Hematopoietic multipotent progenitor cell treated with erythropoietin and hydrocortisone succinate and interleukin-3 and kit ligand, for 8 days (in vitro differentiated cells): Measurements from ENCODE around the gene KIF13A.
"Not testable (repeated sequence)": the region's sequence is repeated elsewhere in the genome, so short reads cannot be mapped to it uniquely, and the experiment has no call there.

Experiments
- DNase-seq: peaks from one replicate; pipeline ENCODE4 v3.0.0-alpha.2; 2015

Gene KIF13A

GRCh38 chr6:17987447-17987696, at the start of gene KIF13A:
KIF13A (minus strand) TSS chr6:17987635; CDS start chr6:17987463, 172 bp downstream.
- DNase-seq: peak; percentile 30

- peak; percentile 72 for DNase-seq
Observed at GRCh38 chr6:18036781-18037180, 49.3 kb upstream of the KIF13A start.

- no peak for DNase-seq
Observed at GRCh38 chr6:18035330-18035854, 48.0 kb upstream of the KIF13A start.

DNA sequence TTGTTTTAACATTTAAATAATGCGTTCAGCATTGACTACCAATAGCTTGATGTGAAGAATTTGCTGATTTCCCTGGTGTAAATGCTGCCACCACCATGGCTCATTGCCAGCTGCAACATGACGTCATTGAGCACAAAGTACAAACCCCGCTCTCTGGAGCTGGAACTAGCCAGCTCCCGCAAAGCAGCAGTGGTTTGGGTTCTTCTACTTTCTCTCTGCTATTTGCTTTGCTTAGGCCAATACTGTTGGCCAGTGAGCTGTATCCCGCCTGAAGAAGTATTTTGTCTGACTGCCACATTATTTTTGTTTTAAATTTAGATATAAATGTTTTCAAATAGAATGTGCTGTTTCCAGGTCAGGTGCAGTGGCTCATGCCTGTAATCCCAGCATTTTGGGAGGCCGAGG, 47.4 kb upstream of the KIF13A start:
- peak; percentile 69 for DNase-seq

- no peak for DNase-seq
Observed at GRCh38 chr6:18031680-18032256, 44.3 kb upstream of the KIF13A start.

DNA sequence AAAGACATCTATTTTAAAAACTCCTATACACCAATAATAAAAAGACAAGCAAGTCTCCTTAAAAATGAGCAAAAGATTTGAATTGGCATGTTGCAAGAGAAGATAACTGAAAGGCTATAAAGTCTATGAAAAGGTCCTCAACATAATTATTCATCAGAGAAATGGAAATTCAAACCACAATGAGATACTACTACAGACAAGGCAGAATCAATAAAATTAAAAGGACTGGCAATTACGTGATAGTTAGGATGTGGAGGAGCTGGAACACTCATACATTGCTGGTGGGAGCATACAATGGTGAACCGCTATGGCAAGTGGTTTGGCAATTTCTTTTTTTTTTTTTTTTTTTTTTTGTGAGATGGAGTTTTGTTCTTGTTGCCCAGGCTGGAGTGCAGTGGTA, 43.8 kb upstream of the KIF13A start:
- no peak for DNase-seq

DNA sequence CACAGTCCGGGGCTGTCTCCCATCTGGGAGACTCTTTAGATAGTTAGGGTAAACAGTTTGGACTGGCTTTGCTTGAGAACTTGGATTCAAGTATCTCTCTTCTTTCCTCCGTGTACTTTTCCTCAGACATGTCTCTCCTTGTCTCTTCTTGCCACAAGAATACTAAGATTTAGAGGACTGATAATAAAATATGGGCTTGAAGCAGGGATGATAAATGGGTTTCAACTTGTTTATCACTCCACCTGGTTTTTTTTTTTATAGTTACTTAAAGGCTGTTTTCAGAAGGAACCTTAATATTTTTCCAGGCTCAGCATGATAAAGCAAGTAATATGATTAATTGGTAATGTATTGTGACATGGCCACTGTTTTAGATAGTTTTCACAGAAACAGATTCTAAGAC, 40.9 kb upstream of the KIF13A start:
- no peak for DNase-seq

DNA sequence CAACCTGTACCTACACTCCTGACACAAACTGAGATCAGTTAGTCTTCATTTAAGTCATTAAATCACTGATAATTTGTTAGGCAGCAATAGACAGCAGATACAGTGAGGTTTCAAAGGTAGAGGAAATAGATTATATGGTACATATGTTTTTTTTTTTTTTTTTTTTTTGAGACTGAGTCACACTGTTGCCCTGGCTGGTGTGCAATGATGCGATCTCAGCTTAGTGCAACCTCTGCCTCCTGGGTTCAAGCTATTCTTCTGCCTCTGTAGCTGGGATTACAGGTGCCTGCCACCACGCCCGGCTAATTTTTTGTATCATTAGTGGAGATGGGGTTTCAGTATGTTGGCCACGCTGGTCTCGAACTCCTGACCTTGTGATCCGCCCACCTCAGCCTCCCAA, 38.2 kb upstream of the KIF13A start:
- DNase-seq: no peak

- DNase-seq: no peak
Observed at GRCh38 chr6:18024876-18025275, 37.4 kb upstream of the KIF13A start.

GRCh38 chr6:18023891-18024290, 36.5 kb upstream of the KIF13A start:
- no peak for DNase-seq

- DNase-seq: no peak
Observed at GRCh38 chr6:18022398-18023231, 35.2 kb upstream of the KIF13A start.

DNA sequence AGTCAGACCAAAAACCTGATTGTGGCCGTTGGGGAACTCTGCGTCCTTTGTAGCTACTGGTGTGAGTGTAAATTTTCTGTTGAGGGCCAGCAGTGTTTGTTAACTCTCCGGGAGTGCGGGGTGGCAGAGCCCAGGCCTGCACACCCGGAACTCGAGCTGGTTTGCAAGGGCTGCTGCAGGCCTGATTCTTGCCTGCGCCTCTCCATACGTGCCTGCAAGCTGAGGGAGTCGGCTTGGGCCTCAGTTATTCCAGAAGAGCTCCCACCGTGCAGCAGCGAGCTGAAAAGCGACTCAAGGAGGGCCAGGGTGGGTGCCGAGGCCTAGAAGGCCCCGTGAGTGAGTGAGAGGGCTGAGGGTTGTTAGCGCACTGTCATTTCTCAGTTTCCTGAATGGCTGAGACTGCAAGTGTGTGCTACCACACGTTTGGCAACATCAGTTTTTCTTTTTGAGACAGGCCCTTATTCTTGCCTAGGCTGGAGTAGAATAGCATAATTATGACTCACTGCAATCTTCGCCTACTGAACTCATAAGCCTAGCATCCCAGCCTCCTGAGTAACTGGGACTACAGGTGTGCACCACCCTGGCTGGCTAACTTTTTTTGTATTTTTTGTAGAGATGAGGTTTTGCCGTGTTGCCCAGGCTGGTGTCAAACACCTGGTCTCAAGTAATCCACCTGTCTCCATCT, 33.9 kb upstream of the KIF13A start:
- no peak for DNase-seq

DNA sequence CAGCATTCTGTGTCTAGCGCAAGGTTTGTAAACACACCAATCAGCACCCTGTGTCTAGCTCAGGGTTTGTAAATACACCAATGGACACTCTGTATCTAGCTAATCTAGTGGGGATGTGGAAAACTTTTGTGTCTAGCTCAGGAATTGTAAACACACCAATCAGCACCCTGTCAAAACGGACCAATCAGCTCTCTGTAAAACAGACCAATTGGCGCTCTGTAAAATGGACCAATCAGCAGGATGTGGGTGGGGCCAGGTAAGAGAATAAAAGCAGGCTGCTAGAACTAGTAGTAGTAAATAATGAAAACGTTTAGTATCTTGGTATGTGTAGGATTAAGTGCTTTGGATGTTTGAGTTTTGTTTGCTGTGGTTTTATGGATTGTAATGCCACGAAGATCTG, 33.1 kb upstream of the KIF13A start:
- not testable (repeated sequence) for DNase-seq

GRCh38 chr6:18019539-18020534, 32.4 kb upstream of the KIF13A start:
- no peak for DNase-seq

GRCh38 chr6:18019133-18019532, 31.7 kb upstream of the KIF13A start:
- peak; percentile 14 for DNase-seq

- no peak for DNase-seq
Observed at GRCh38 chr6:18016698-18017097, 29.3 kb upstream of the KIF13A start.

DNA sequence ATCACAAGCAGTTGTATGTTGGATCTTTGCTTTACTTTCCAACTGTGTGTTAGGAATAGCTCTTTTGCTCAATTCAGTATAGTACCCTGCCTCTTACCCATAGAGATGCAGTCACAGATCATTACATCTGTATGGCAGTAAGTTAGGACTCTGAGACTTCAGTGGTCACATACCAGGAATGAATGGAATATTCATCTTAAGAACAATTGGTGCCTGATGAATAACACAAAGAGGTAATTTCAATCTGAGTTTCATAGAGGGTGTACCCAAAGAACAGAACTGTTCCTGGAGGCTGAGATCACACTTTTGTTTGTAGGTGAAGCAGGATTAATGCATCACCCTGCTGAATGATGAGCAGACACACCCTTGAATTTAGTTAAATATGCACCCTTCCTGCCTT, 28.7 kb upstream of the KIF13A start:
- no peak for DNase-seq

- DNase-seq: no peak
Observed at GRCh38 chr6:18011287-18011686, 23.9 kb upstream of the KIF13A start.

GRCh38 chr6:18010540-18010939, 23.1 kb upstream of the KIF13A start:
- not testable (repeated sequence) for DNase-seq

GRCh38 chr6:18004256-18004985, 17.0 kb upstream of the KIF13A start:
- DNase-seq: no peak

GRCh38 chr6:17999425-17999824, 12.0 kb upstream of the KIF13A start:
- no peak for DNase-seq

DNA sequence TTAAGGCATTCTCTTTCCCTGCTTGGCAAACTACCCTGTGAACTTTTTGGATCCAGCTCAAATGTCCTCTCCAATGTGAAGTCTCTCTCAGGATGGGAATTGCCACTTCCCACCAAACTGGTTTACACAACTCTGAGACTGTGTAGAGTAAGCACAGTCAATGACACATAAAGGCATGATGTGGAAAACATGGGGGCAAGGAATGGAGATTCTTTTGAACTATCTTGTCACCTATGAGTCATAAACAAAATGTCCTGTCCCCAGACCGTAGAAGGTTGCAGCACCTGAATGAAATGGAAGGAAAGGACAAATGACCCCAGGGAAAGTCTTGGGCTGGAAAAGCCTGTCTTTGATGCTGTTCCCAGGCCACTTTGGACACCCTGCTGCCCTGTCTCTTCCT, 11.0 kb upstream of the KIF13A start:
- DNase-seq: no peak
